GM21723 (cell line): Measurements from ENCODE around the gene PMM2.
"Not testable (repeated sequence)": the region's sequence is repeated elsewhere in the genome, so short reads cannot be mapped to it uniquely, and the experiment has no call there.

ENCODE experiments used
- ATAC-seq: cut with Tn5 transposase; IDR thresholded peaks from one replicate; pipeline ENCODE4 v1.9.1; 2021; ENCODE audit warnings: mild to moderate bottlenecking, moderate library complexity; ENCODE audit not compliant: unreplicated experiment

PMM2 gene

GRCh38 chr16:8866118-8866883 lies 68.7 kb downstream of the PMM2 start:
- no peak for ATAC-seq

DNA sequence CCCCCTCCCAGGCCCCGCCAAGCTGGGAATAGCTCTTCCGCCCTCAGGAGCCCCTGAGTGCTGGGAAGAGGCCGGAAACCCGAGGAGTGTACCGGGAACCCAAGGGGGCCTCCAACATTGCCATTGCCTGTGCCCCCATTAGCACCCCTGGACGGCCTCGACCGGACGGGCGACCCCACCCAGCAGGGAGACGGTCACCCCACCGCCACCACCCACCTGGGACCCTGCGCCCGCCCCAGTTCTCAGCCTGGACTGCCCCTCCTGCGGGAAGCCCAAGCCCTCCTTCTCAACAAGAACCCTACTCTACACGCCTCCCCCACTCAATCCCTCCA lies 69.2 kb downstream of the PMM2 start:
- no peak for ATAC-seq

DNA sequence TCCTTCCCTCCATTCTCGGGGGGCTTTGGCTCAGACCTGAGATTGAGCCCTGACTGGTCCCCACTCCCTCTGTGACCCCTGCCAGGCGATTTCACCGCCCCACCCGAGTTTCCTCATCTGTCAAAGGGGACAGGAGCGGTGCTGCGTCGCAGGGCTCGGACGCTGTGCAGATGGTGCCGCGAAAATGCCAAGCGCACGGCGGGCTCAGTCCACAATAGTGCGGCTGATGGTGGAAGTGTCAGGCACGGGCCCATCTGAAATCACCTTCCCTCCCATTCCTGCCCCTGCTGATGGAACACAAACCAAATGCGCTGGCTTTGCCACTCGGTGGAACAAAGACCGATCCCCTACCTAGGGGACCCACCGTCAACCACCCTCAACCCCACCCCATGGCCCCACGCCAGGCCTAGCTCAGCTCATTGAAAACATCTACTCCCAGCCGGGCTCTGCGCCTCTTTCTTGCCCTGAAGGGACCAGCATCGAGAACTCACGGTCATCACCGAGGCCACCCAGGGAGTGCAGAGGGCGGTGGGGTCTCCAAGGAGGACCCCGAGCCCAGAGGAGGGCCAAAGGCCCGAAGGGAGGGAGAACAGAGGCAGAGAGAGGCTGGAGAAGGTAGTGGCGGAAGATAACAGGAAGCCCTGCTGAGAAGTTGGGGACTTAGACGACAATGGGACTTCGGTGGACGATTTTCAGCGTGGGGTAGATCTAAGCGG lies 69.7 kb downstream of the PMM2 start:
- ATAC-seq: no peak

DNA sequence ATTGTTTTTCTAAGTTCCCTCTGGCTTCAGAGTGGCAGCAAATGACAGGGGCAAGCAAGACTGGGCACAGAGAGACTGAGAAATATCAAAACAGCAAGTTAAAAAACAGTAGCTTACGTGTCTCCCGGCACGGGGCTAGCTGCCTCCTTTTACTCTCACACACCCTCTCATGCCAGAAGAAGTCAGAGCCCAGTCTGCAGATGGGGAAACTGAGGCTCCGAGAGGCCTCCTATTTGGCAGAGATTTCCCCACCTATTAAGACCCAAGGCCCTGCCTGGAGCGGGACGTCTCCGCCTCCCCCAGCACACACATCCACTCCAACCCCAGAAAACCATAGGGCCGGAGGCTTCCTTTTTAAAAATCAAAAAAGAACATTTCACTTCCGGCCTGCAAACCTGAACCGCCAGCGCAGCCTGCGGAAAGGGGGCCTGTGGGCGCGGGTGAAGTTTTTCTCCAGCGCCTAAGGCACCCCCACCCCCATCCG lies 70.3 kb downstream of the PMM2 start:
- no peak for ATAC-seq

DNA sequence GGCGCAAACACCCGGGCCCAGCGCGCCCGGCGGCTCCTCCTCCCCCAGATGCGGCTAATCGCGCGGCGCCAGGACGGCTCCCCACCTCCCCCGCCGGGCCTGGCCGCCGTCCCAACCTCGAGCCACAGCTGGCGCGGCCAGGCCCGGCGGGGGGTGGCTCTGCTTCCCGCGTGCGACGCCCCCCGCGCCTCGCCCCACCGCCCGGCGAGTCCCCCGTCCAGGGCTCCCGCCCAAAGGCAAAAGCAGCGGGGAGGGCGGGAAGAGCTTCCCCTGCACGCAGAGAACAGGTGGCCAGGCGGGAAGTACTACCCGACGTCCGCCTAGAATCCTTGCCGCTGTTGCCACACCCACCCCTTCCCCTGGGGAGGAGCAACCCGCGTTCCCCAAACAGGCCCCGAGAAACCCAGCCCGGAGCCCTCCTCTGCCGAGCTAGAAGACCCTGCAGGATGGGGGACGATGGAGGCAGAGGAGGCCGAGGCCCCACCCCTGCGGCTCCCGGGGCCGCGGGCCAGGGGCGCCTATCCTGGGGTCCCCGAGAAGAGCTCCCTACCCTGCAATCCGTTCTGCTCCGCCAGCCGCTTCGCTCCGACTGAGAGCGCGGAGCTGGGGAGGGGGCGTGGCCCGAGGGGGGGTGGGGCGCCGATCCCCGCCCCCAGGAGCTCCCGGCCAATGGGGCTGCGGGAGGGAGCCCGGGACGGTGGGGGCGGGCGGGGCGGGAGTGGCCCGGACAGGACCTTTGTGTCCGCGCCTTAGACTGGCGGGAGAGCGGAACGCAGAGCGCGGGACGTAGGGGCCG lies 71.0 kb downstream of the PMM2 start, which contains the start of gene CARHSP1:
CARHSP1 (minus strand) TSS at position 591 of the 796 bp plus-strand sequence. CDS start 9,678 bp downstream, outside the sequence.
- ATAC-seq: peak; percentile 70

- ATAC-seq: no peak
Observed at GRCh38 chr16:8869212-8869987, 71.8 kb downstream of the PMM2 start.

DNA sequence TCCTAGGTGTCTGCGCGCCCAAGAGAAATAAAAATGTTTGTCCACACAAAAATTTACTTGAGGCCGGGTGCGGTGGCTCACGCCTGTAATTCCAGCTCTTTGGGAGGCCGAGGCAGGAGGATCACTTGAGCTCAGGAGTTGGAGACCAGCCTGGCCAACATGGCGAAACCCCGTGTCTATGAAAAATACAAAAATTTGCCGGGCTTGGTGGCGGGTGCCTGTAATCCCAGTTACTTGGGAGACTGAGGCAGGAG lies 72.3 kb downstream of the PMM2 start:
- ATAC-seq: not testable (repeated sequence)

DNA sequence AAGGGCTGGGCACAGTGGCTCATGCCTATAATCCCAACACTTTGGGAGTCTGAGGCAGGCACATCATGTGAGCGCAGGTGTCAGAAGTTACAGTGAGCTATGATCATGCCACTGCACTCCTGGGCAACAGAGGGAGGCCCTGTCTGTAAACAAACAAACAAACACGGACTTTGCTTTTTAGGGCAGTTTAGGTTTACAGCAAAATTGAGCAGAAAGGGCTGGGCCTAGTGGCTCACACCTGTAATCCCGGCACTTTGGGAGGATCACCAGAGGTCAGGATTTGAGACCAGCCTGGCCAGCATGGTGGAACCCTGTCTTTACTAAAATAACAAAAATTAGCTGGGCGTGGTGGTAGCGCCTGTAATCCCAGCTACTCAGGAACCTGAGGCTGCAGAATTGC lies 74.4 kb downstream of the PMM2 start:
- ATAC-seq: no peak

- no peak for ATAC-seq
Observed at GRCh38 chr16:8872967-8873865, 75.6 kb downstream of the PMM2 start.

DNA sequence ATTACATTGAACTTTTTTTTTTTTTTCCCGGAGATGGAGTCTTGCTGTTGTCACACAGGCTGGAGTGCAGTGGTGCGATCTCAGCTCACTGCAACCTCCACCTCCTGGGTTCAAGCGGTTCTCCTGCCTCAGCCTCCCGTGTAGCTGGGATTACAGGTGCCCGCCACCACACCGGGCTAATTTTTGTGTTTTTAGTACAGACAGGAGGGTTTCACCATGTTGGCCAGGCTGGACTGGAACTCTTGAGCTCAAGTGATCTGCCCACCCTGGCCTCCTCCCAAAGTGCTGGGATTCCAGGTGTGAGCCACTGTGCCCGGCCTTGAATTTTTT lies 76.2 kb downstream of the PMM2 start:
- ATAC-seq: not testable (repeated sequence)

DNA sequence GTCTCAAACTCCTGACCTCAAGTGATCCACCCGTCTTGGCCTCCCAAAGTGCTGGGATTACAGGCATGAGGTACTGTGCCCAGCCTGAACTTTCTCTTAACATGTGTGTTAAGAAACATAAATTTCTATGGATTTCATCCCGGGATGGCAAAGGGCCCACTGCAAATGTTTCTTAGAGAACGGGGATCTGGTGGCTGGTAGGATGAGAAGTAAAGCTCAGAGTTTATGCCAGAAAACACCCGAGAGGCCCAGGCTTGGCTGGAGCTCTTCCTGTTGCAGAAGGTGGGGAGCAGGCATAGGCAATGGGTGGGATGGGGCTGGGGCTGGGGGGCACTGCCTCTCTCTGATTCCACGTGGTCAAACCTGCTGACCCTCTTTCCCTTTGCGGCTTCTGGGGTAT lies 76.7 kb downstream of the PMM2 start:
- ATAC-seq: no peak

DNA sequence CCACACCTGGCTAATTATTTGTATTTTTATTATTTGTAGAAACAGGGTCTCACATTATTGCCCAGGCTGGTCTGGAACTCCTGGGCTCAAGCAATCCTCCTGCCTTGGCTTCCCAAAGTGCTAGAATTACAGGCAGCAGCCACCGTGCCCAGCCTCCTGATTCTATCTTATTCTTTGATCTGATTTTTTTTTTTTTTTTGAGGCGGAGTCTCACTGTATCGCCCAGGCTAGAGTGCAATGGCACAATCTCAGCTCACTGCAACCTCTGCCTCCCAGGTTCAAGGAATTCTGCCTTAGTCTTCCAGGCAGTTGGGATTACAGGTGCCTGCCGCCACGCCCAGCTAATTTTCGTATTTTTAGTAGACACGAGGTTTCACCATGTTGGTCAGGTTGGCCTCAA lies 77.7 kb downstream of the PMM2 start:
- ATAC-seq: not testable (repeated sequence)

- ATAC-seq: no peak
Observed at GRCh38 chr16:8877894-8878522, 80.4 kb downstream of the PMM2 start.

DNA sequence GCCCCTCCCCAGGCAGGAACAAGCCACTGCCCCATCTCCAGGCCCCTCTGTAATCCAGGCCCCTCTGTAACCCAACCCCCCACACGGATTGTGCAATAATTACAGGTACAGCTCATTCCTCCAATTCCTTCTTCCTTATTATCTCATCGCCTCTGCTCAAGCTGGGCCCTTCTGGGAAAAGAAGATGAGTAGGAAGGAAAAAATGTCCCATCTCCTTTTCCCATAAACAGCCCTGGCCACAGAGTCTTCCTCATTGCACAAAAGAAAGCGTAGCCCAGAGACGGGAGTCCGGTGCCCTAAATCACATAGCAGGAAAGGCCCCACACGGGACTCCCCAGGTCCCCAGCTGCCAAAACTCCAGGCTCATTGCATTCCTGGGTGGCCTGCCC lies 80.9 kb downstream of the PMM2 start:
- ATAC-seq: no peak

GRCh38 chr16:8880839-8881510 lies 83.3 kb downstream of the PMM2 start:
- ATAC-seq: no peak

DNA sequence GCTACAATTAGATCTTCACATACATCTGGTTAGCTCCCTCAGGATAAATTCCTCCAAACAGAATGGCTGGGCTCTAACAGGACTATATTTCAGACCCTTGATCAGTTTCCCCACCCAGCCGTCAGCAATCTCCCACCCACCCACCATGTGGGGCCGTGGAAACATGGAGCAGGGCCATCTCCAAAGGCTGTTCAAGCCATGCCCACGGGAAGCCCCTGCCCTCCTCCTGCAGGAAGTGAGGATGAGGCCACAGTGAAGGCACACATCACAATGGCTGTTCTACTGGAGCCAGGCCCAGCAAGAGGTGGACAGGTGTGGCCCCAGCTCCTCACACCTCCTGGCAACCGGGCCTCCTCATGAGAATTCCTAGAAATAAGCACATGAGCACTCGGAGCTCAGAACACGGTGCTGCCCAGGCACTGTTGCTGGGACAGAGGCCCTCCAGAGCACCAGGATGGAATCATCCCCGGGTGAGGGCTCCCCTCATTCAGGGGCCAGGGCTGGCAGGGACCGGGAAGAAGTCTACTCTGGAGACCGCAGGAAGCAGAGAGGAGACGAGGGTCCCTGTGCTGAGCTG lies 84.5 kb downstream of the PMM2 start, which contains the start of gene LITAFD:
LITAFD (plus strand) TSS at position 311 of the 577 bp plus-strand sequence. CDS start 2,005 bp downstream, outside the sequence.
- no peak for ATAC-seq

GRCh38 chr16:8882725-8883377 lies 85.2 kb downstream of the PMM2 start:
- ATAC-seq: no peak
